Retinal pigment epithelial cell (primary cell): ENCODE results near the gene RAB6A.
A peak's percentile ranks its signal among the peaks of the same experiment; 100 is the strongest.
"Not testable (repeated sequence)": the region's sequence is repeated elsewhere in the genome, so short reads cannot be mapped to it uniquely, and the experiment has no call there.

Experiments used
- DNase-seq: peaks from one replicate; pipeline ENCODE4 v3.0.0-alpha.2; 2010; ENCODE audit warnings: low read depth
- H3K4me3 ChIP-seq: 2 replicates; pipeline ENCODE4 v1.5.1; 2011; ENCODE audit warnings: mild to moderate bottlenecking, low read length, control low read depth, moderate library complexity
- TF ChIP-seq, protein P1 (sequence below): conservative IDR thresholded peaks from 2 replicates; pipeline ENCODE4 v1.5.1; 2011; ENCODE audit warnings: low read depth, low read length, control low read depth, inconsistent platforms

Gene RAB6A

GRCh38 chr11:73746701-73747100, 14.2 kb downstream of the RAB6A start:
- H3K4me3 ChIP-seq: no peak overlapping the region
- no peak for DNase-seq
- TF ChIP-seq, protein P1, sequence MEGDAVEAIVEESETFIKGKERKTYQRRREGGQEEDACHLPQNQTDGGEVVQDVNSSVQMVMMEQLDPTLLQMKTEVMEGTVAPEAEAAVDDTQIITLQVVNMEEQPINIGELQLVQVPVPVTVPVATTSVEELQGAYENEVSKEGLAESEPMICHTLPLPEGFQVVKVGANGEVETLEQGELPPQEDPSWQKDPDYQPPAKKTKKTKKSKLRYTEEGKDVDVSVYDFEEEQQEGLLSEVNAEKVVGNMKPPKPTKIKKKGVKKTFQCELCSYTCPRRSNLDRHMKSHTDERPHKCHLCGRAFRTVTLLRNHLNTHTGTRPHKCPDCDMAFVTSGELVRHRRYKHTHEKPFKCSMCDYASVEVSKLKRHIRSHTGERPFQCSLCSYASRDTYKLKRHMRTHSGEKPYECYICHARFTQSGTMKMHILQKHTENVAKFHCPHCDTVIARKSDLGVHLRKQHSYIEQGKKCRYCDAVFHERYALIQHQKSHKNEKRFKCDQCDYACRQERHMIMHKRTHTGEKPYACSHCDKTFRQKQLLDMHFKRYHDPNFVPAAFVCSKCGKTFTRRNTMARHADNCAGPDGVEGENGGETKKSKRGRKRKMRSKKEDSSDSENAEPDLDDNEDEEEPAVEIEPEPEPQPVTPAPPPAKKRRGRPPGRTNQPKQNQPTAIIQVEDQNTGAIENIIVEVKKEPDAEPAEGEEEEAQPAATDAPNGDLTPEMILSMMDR: no peak

- TF ChIP-seq, protein P1: no peak
- no peak overlapping the region for H3K4me3 ChIP-seq
- DNase-seq: no peak
These were observed 17.8 kb downstream of the RAB6A start for GRCh38 chr11:73743045-73743444.

DNA sequence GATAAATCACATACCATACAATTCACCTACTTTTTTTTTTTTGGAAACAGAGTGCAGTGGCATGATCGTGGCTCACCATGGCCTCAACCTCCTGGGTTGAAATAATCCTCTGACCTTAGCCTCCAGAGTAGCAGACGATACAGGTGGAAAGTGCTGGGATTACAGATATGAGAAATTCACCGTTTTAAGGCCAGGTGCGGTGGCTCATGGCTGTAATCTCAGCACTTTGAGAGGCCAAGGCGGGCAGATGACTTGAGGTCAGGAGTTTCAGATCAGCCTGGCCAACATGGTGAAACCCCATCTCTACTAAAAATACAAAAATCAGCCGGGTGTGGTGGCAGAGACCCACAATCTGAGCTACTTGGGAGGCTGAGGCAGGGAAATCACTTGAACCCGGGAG, 24.9 kb downstream of the RAB6A start:
- DNase-seq, H3K4me3 ChIP-seq: not testable (repeated sequence)

DNA sequence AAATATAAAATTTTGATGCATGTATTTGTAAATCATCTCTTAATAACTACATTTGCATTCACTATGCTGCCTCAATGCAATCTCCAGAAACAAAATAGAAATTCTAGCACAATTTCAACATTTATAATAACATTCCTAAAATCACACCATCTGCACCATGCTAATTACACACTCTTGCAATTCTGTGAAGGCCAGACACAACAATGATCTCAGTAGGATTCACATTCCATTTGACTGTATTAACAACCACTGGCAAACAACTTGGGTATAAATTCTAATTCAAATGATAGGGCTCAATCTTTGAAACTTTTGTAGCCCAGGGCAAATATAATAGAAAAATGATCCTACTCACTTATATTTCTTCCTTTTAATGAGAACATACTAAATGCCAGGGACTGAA, 25.9 kb downstream of the RAB6A start:
- DNase-seq: no peak
- TF ChIP-seq, protein P1: no peak
- no peak overlapping the region for H3K4me3 ChIP-seq

DNA sequence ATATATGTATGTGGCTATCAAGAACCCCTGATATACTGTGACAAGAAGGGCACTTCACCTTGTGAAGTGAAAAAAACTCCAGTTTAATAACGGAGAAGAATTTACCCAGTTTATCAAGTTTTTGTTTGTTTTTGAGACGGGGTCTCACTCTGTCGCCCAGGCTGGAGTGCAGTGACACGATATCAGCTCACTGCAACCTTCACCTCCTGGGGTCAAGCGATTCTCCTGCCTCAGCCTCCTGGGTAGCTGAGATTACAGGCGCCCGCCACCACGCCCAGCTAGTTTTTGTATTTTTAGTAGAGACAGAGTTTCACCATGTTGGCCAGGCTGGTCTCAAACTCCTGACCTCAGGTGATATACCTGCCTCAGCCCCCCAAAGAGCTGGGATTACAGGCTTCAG, 26.9 kb downstream of the RAB6A start:
- not testable (repeated sequence) for DNase-seq, H3K4me3 ChIP-seq

- DNase-seq, H3K4me3 ChIP-seq: not testable (repeated sequence)
These were observed 27.9 kb downstream of the RAB6A start for GRCh38 chr11:73732936-73733335.

- no peak for DNase-seq
- TF ChIP-seq, protein P1: peak; percentile 55
- H3K4me3 ChIP-seq: no peak overlapping the region
These were observed 31.2 kb downstream of the RAB6A start for GRCh38 chr11:73729594-73730206.

- no peak for DNase-seq
- no peak overlapping the region for H3K4me3 ChIP-seq
- TF ChIP-seq, protein P1: no peak
These were observed 32.9 kb downstream of the RAB6A start for GRCh38 chr11:73728000-73728399.

- TF ChIP-seq, protein P1: no peak
- no peak for DNase-seq
- H3K4me3 ChIP-seq: no peak overlapping the region
These were observed 34.0 kb downstream of the RAB6A start for GRCh38 chr11:73726825-73727224.
